RWPE2 (cell line): ENCODE results near the gene EIF6.
"Not testable (repeated sequence)": the region's sequence is repeated elsewhere in the genome, so short reads cannot be mapped to it uniquely, and the experiment has no call there.

Experiments
- ATAC-seq: fragments of 200-7000 bp; cut with Tn5 transposase; 3 replicates; pipeline ENCODE4 v1.9.1; 2021; ENCODE audit warnings: low read depth
- DNase-seq: peaks from one replicate; pipeline ENCODE4 v3.0.0-alpha.2; 2020; ENCODE audit warnings: low spot score
- H3K27ac ChIP-seq: fragments of 450-650 bp; 2 replicates; pipeline ENCODE4 v1.5.1; 2017; ENCODE audit warnings: mild to moderate bottlenecking; ENCODE audit not compliant: poor library complexity, severe bottlenecking
- H3K27me3 ChIP-seq: fragments of 250-450 bp; sonication (Bioruptor Pico); 2 replicates; pipeline ENCODE4 v1.5.1; 2021; ENCODE audit warnings: mild to moderate bottlenecking, moderate library complexity; ENCODE audit not compliant: insufficient read depth, poor library complexity, severe bottlenecking
- H3K36me3 ChIP-seq: fragments of 250-450 bp; sonication (Bioruptor Pico); 2 replicates; pipeline ENCODE4 v1.5.1; 2020; ENCODE audit warnings: low read depth, mild to moderate bottlenecking, moderate library complexity
- H3K4me1 ChIP-seq: fragments of 250-450 bp; sonication (Bioruptor Pico); 2 replicates; pipeline ENCODE4 v1.5.1; 2021; ENCODE audit warnings: mild to moderate bottlenecking, moderate library complexity; ENCODE audit not compliant: insufficient read depth, poor library complexity, severe bottlenecking
- H3K4me3 ChIP-seq: fragments of 250-450 bp; sonication (Bioruptor Pico); 2 replicates; pipeline ENCODE4 v1.5.1; 2021; ENCODE audit warnings: mild to moderate bottlenecking, moderate library complexity; ENCODE audit not compliant: severe bottlenecking
- H3K9me3 ChIP-seq: fragments of 250-450 bp; sonication (Bioruptor Pico); 2 replicates; pipeline ENCODE4 v1.5.1; 2021; ENCODE audit warnings: mild to moderate bottlenecking, moderate library complexity; ENCODE audit not compliant: severe bottlenecking
- CTCF ChIP-seq: fragments of 450-650 bp; IDR thresholded peaks from one replicate; pipeline ENCODE4 v1.5.1; 2017; ENCODE audit warnings: mild to moderate bottlenecking, moderate library complexity; ENCODE audit not compliant: poor library complexity, severe bottlenecking

EIF6 gene

GRCh38 chr20:35253010-35253409, 31.6 kb downstream of the EIF6 start:
- TF ChIP-seq CTCF, result no peak
- Histone ChIP-seq H3K27me3 (no peaks in the 10 kb centered on the region), H3K4me1 (no peaks in the 10 kb centered on the region), H3K9me3 (no peaks in the 10 kb centered on the region), H3K4me3 (no peak overlapping the region), H3K36me3 (no peaks in the 10 kb centered on the region), H3K27ac (no peak overlapping the region)
- DNase-seq, result no peak
- ATAC-seq, result no peak

- H3K36me3 ChIP-seq, DNase-seq, H3K27me3 ChIP-seq, ATAC-seq, H3K9me3 ChIP-seq, H3K4me3 ChIP-seq, H3K4me1 ChIP-seq, H3K27ac ChIP-seq: not testable (repeated sequence)
Observed at GRCh38 chr20:35252598-35252997, 32.0 kb downstream of the EIF6 start.

GRCh38 chr20:35252037-35252461, 32.5 kb downstream of the EIF6 start:
- Histone ChIP-seq H3K36me3 (no peaks in the 10 kb centered on the region), H3K4me1 (no peaks in the 10 kb centered on the region), H3K27ac (no peak overlapping the region), H3K27me3 (no peaks in the 10 kb centered on the region), H3K4me3 (no peak overlapping the region), H3K9me3 (no peaks in the 10 kb centered on the region)
- ATAC-seq (no peak), DNase-seq (no peak)
- no peak for TF ChIP-seq CTCF

GRCh38 chr20:35251613-35251940, 33.0 kb downstream of the EIF6 start:
- DNase-seq (no peak), ATAC-seq (no peak)
- Histone ChIP-seq H3K27me3 (no peaks in the 10 kb centered on the region), H3K36me3 (no peaks in the 10 kb centered on the region), H3K9me3 (no peaks in the 10 kb centered on the region), H3K4me1 (no peaks in the 10 kb centered on the region), H3K27ac (no peak overlapping the region), H3K4me3 (no peak overlapping the region)
- no peak for TF ChIP-seq CTCF

- H3K27me3 ChIP-seq, result no peaks in the 10 kb centered on the region
- H3K27ac ChIP-seq, result no peak overlapping the region
- ATAC-seq (peak; percentile 24; the same call in 2 of the 3 replicates), DNase-seq (peak; percentile 76)
- H3K4me3 ChIP-seq, result no peak overlapping the region
- H3K9me3 ChIP-seq, result no peaks in the 10 kb centered on the region
- TF ChIP-seq CTCF, result no peak
- no peaks in the 10 kb centered on the region for H3K36me3 ChIP-seq
- H3K4me1 ChIP-seq, result no peaks in the 10 kb centered on the region
Observed at GRCh38 chr20:35248641-35249475, 35.7 kb downstream of the EIF6 start.
